Erythroblast (primary cell): ENCODE results near the gene VSX2.

Experiments
- GATA1 ChIP-seq: IDR thresholded peaks from 2 replicates; pipeline ENCODE4 v1.6.1; 2011; ENCODE audit warnings: low read depth, mild to moderate bottlenecking, control low read depth, low read length, moderate library complexity
- POLR2A ChIP-seq: IDR thresholded peaks from 2 replicates; pipeline ENCODE4 v1.6.1; 2011; ENCODE audit warnings: mild to moderate bottlenecking, low read length

- no peak for TF ChIP-seq POLR2A
- no peak for TF ChIP-seq GATA1
These were observed 54.4 kb downstream of the VSX2 start for GRCh38 chr14:74293606-74294005.
